ENCODE measurements around the gene PLBD2. TPM values are rescaled to one million over a fixed set of nuclear protein-coding genes. Genes with fewer than 3 reads are reported as not detected.

Gene PLBD2
- total and polyA plus RNA-seq, 2 donors (not counting 1 experiment from before 2014, with no cell fraction given) = 11.9 to 35.5 TPM

DNA sequence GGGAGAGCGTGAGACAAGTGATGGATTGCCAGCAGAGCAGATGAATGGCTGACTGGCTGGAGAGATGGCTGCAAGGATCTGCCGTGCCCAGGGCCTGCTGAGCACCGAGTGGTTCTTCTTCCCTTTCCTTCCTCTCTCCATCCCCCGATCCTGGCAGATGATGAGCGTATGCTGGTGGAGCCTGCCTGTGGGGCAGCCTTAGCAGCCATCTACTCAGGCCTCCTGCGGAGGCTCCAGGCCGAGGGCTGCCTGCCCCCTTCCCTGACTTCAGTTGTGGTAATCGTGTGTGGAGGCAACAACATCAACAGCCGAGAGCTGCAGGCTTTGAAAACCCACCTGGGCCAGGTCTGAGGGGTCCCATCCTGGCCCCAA lies 79.3 kb downstream of the PLBD2 start:
- no peaks in the 10 kb centered on the region for H4K20me1 ChIP-seq (ENCODE audit: control insufficient read depth, extremely low read depth, insufficient read depth, low read length)
- no peaks in the 10 kb centered on the region for H3K36me3 ChIP-seq (ENCODE audit: control insufficient read depth, insufficient read depth, low read length)
- H3K9ac ChIP-seq (ENCODE audit: insufficient read depth, low read length) = no peak overlapping the region
- H3K79me2 ChIP-seq (ENCODE audit: control insufficient read depth, insufficient read depth, low read length) = no peaks in the 10 kb centered on the region
- H3K4me1 ChIP-seq (ENCODE audit: control insufficient read depth, extremely low read depth, insufficient read depth, low read length) = no peaks in the 10 kb centered on the region
- H3K27ac ChIP-seq (ENCODE audit: insufficient read depth, low read length) = no peak overlapping the region
- H2AFZ ChIP-seq (ENCODE audit: low read length) = no peak overlapping the region
- no peaks in the 10 kb centered on the region for H3K27me3 ChIP-seq (ENCODE audit: control insufficient read depth, insufficient read depth, low read length)
- H3K4me2 ChIP-seq (ENCODE audit: extremely low read depth, insufficient read depth, low read length) = no peak overlapping the region
- DNase-seq (ENCODE audit: low read depth in 2 of 2) = no peak
- no peak for TF ChIP-seq EZH2 (IDR thresholded peaks at IDR 0.05; ENCODE audit: low read length, missing control alignments)
- TF ChIP-seq, protein P1, sequence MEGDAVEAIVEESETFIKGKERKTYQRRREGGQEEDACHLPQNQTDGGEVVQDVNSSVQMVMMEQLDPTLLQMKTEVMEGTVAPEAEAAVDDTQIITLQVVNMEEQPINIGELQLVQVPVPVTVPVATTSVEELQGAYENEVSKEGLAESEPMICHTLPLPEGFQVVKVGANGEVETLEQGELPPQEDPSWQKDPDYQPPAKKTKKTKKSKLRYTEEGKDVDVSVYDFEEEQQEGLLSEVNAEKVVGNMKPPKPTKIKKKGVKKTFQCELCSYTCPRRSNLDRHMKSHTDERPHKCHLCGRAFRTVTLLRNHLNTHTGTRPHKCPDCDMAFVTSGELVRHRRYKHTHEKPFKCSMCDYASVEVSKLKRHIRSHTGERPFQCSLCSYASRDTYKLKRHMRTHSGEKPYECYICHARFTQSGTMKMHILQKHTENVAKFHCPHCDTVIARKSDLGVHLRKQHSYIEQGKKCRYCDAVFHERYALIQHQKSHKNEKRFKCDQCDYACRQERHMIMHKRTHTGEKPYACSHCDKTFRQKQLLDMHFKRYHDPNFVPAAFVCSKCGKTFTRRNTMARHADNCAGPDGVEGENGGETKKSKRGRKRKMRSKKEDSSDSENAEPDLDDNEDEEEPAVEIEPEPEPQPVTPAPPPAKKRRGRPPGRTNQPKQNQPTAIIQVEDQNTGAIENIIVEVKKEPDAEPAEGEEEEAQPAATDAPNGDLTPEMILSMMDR (conservative IDR thresholded peaks at IDR 0.05 in 1 of 2, IDR thresholded peaks at IDR 0.05 in 1 of 2; ENCODE audit: low read depth in 1 of 2, low read length in 2 of 2) = no peak
- H3K4me3 ChIP-seq (replicated peaks in 1 of 4; ENCODE audit: control extremely low read depth in 1 of 4, insufficient read depth in 1 of 4, low read depth in 3 of 4, low read length in 4 of 4) = no peak overlapping the region
- no peaks in the 10 kb centered on the region for H3K9me3 ChIP-seq (ENCODE audit: control insufficient read depth, insufficient read depth, low read depth, low read length)

DNA sequence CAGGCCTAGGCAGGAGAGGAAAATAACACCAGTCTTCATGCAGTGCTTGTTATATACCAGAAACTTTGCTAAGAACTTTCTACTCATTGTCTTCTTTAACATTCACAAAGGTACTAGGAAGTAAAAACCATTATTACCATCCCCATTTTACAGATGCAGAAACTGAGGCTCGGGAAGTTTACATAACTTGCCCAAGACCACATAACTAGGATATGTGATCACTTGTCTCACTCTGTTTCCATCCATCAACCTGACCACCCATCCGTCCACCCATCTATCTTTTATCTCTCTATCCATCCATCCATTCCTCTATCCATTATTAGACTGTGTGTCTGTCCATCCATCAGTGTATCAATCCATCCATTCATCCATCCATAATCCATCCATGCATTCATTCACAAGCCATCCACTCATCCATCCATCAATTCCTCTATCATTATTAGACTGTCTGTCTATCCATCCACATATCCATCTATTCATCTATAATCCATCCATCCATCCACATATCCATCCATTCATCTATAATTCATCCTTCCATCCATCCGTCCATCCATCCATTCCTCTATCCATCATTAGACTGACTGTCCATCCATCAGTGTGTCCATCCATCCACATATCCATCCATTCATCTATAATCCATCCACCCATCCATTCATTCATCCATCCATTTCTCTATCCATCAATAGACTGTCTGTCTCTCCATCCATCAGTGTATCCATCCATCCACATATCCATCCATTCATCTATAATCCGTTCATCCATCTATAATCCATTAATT lies 80.3 kb downstream of the PLBD2 start:
- H2AFZ ChIP-seq (ENCODE audit: low read length) = no peak overlapping the region
- H3K27me3 ChIP-seq (ENCODE audit: control insufficient read depth, insufficient read depth, low read length) = no peaks in the 10 kb centered on the region
- no peaks in the 10 kb centered on the region for H3K79me2 ChIP-seq (ENCODE audit: control insufficient read depth, insufficient read depth, low read length)
- DNase-seq (ENCODE audit: low read depth in 2 of 2) = no peak
- no peak overlapping the region for H3K9ac ChIP-seq (ENCODE audit: insufficient read depth, low read length)
- H3K4me1 ChIP-seq (ENCODE audit: control insufficient read depth, extremely low read depth, insufficient read depth, low read length) = no peaks in the 10 kb centered on the region
- no peaks in the 10 kb centered on the region for H3K9me3 ChIP-seq (ENCODE audit: control insufficient read depth, insufficient read depth, low read depth, low read length)
- H3K36me3 ChIP-seq (ENCODE audit: control insufficient read depth, insufficient read depth, low read length) = no peaks in the 10 kb centered on the region
- no peak overlapping the region for H3K27ac ChIP-seq (ENCODE audit: insufficient read depth, low read length)
- H3K4me2 ChIP-seq (ENCODE audit: extremely low read depth, insufficient read depth, low read length) = no peak overlapping the region
- TF ChIP-seq, protein P1 (conservative IDR thresholded peaks at IDR 0.05 in 1 of 2, IDR thresholded peaks at IDR 0.05 in 1 of 2; ENCODE audit: low read depth in 1 of 2, low read length in 2 of 2) = no peak
- no peak for TF ChIP-seq EZH2 (IDR thresholded peaks at IDR 0.05; ENCODE audit: low read length, missing control alignments)
- H4K20me1 ChIP-seq (ENCODE audit: control insufficient read depth, extremely low read depth, insufficient read depth, low read length) = no peaks in the 10 kb centered on the region
- H3K4me3 ChIP-seq (replicated peaks in 1 of 4; ENCODE audit: control extremely low read depth in 1 of 4, insufficient read depth in 1 of 4, low read depth in 3 of 4, low read length in 4 of 4) = no peak overlapping the region

DNA sequence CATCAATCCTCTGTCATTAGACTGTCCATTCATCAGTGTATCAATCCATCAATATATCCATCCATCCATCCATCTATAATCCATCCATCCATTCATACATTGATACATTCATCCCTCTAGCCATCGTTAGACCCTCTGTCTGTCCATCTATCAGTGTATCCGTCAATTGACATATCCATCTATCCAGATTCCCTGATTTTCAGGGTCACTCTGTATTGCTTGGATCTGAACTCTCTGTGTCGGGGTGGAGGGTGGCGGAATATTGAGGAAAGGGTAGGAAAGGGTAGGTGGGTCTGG lies 80.9 kb downstream of the PLBD2 start:
- no peaks in the 10 kb centered on the region for H3K27me3 ChIP-seq (ENCODE audit: control insufficient read depth, insufficient read depth, low read length)
- H3K4me3 ChIP-seq (replicated peaks in 1 of 4; ENCODE audit: control extremely low read depth in 1 of 4, insufficient read depth in 1 of 4, low read depth in 3 of 4, low read length in 4 of 4) = no peak overlapping the region
- no peak overlapping the region for H3K4me2 ChIP-seq (ENCODE audit: extremely low read depth, insufficient read depth, low read length)
- no peaks in the 10 kb centered on the region for H4K20me1 ChIP-seq (ENCODE audit: control insufficient read depth, extremely low read depth, insufficient read depth, low read length)
- H3K4me1 ChIP-seq (ENCODE audit: control insufficient read depth, extremely low read depth, insufficient read depth, low read length) = no peaks in the 10 kb centered on the region
- H3K9ac ChIP-seq (ENCODE audit: insufficient read depth, low read length) = no peak overlapping the region
- no peaks in the 10 kb centered on the region for H3K36me3 ChIP-seq (ENCODE audit: control insufficient read depth, insufficient read depth, low read length)
- no peak overlapping the region for H3K27ac ChIP-seq (ENCODE audit: insufficient read depth, low read length)
- H2AFZ ChIP-seq (ENCODE audit: low read length) = no peak overlapping the region
- no peaks in the 10 kb centered on the region for H3K9me3 ChIP-seq (ENCODE audit: control insufficient read depth, insufficient read depth, low read depth, low read length)
- DNase-seq (ENCODE audit: low read depth in 2 of 2) = no peak
- TF ChIP-seq, protein P1 (conservative IDR thresholded peaks at IDR 0.05 in 1 of 2, IDR thresholded peaks at IDR 0.05 in 1 of 2; ENCODE audit: low read depth in 1 of 2, low read length in 2 of 2) = no peak
- no peak for TF ChIP-seq EZH2 (IDR thresholded peaks at IDR 0.05; ENCODE audit: low read length, missing control alignments)
- H3K79me2 ChIP-seq (ENCODE audit: control insufficient read depth, insufficient read depth, low read length) = no peaks in the 10 kb centered on the region
